DOHH2 (cell line): Measurements from ENCODE around the gene ALG12.
A peak's percentile ranks its signal among the peaks of the same experiment; 100 is the strongest.

Source experiments
- H3F3A ChIP-seq: fragments of 200-600 bp; sonication (generic), shearing (Covaris generic); 2 replicates; pipeline ENCODE4 v1.6.0; 2016; ENCODE audit warnings: antibody characterized with exemption, mild to moderate bottlenecking; ENCODE audit not compliant: control insufficient read depth, insufficient read depth
- H3K27ac ChIP-seq: fragments of 200-600 bp; sonication (generic); 2 replicates; pipeline ENCODE4 v1.5.1; 2014; ENCODE audit warnings: low read depth, mild to moderate bottlenecking, low read length, moderate library complexity
- H3K27me3 ChIP-seq: fragments of 200-600 bp; sonication (generic); 2 replicates; pipeline ENCODE4 v1.6.1; 2014; ENCODE audit warnings: mild to moderate bottlenecking, low read length, mixed read lengths; ENCODE audit not compliant: control insufficient read depth
- H3K36me3 ChIP-seq: fragments of 200-600 bp; sonication (generic); 2 replicates; pipeline ENCODE4 v1.6.1; 2014; ENCODE audit warnings: mild to moderate bottlenecking, low read length, moderate library complexity, mixed read lengths; ENCODE audit not compliant: control insufficient read depth
- H3K4me1 ChIP-seq: fragments of 200-600 bp; sonication (generic); 2 replicates; pipeline ENCODE4 v1.6.1; 2014; ENCODE audit warnings: mild to moderate bottlenecking, low read length, mixed read lengths; ENCODE audit not compliant: control insufficient read depth
- H3K4me2 ChIP-seq: fragments of 200-600 bp; sonication (generic); 2 replicates; pipeline ENCODE4 v1.6.0; 2014; ENCODE audit warnings: mild to moderate bottlenecking, low read length, moderate library complexity
- H3K4me3 ChIP-seq: fragments of 200-600 bp; sonication (generic); 2 replicates; pipeline ENCODE4 v1.5.1; 2014; ENCODE audit warnings: mild to moderate bottlenecking, low read length, mixed read lengths
- H3K79me2 ChIP-seq: fragments of 200-600 bp; sonication (generic); 2 replicates; pipeline ENCODE4 v1.6.1; 2014; ENCODE audit warnings: mild to moderate bottlenecking, low read length, mixed read lengths; ENCODE audit not compliant: control insufficient read depth
- H3K9me2 ChIP-seq: fragments of 200-600 bp; sonication (generic); replicated peaks from 2 replicates; pipeline ENCODE4 v1.6.1; 2014; ENCODE audit warnings: mild to moderate bottlenecking, low read length, mixed read lengths; ENCODE audit not compliant: control insufficient read depth
- H3K9me3 ChIP-seq: fragments of 200-600 bp; sonication (generic); 2 replicates; pipeline ENCODE4 v1.6.1; 2014; ENCODE audit warnings: antibody characterized with exemption, low read length, mixed read lengths; ENCODE audit not compliant: control insufficient read depth, insufficient read depth
- H4K20me1 ChIP-seq: fragments of 200-600 bp; sonication (generic); 2 replicates; pipeline ENCODE4 v1.6.0; 2014; ENCODE audit warnings: low read depth, mild to moderate bottlenecking, antibody characterized with exemption, low read length, moderate library complexity; ENCODE audit not compliant: control insufficient read depth, insufficient read depth
- CTCF ChIP-seq: fragments of 200-600 bp; sonication (generic); IDR thresholded peaks from one replicate; pipeline ENCODE4 v1.5.1; 2014; ENCODE audit warnings: antibody characterized with exemption, mild to moderate bottlenecking, low read depth, low read length; ENCODE audit not compliant: poor library complexity, severe bottlenecking
- EZH2phosphoT487 ChIP-seq: fragments of 200-600 bp; sonication (generic); IDR thresholded peaks from 2 replicates; pipeline ENCODE4 v1.6.1; 2017; ENCODE audit warnings: borderline replicate concordance, mild to moderate bottlenecking, antibody characterized with exemption, low read length, moderate library complexity, mixed read lengths

ALG12 gene

DNA sequence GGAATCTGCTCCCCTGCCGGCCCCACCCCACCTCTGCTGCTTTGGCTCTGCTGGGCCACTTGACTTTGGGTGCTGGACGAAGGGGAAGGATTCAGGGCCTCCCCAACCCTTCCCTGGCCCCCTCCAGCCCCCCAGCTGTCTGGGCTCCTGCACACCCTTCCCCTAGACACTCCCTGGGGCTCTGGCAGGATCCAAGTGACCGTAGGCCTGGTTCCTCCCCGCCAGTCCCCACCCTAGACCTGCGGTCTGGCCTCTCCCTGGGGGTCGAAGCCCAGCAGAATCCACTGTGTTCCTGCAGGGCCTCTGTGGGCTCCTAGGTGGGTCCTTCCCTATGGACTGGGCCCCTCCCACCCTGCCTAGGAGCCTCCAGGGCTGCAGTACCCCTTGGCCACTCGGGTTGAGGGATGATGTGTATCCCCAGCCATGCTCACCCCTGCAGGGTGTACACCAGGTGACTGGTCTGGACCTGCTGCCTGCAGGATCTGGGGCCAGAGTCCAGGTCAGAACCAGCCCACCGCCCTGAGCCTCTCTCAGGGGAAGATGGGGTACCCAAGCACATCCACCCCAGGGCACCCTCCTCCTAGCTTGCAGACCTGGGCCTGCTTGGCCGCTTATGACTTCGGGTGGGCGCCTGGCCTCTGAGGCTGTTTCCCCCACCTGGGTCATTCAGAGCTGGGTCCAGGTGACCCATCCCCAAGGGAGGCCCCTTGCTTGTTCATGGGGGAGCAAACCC lies 48.0 kb upstream of the ALG12 start:
- H3K9me3 ChIP-seq, result no peaks in the 10 kb centered on the region
- TF ChIP-seq CTCF, result no peak
- TF ChIP-seq EZH2phosphoT487, result no peak
- H3K4me2 ChIP-seq, result peak overlapping the region; percentile 11; the same call in 1 of the 2 replicates

GRCh38 chr22:49965091-49966040 lies 47.1 kb upstream of the ALG12 start:
- H3F3A ChIP-seq, result peaks cover 20% of the 10 kb centered on the region
- peak overlapping the region; percentile 11; the same call in 1 of the 2 replicates for H3K4me2 ChIP-seq
- peaks cover 40% of the 10 kb centered on the region for H3K36me3 ChIP-seq
- no peak overlapping the region; the same call in 1 of the 2 replicates for H3K27ac ChIP-seq
- peaks cover 41% of the 10 kb centered on the region for H3K79me2 ChIP-seq
- peaks cover 52% of the 10 kb centered on the region for H3K4me1 ChIP-seq
- no peak for TF ChIP-seq EZH2phosphoT487
- no peak for TF ChIP-seq CTCF
- no peak overlapping the region for H3K4me3 ChIP-seq
- H3K27me3 ChIP-seq, result no peaks in the 10 kb centered on the region
- H4K20me1 ChIP-seq, result peaks cover 21% of the 10 kb centered on the region
- H3K9me3 ChIP-seq, result no peaks in the 10 kb centered on the region
- no peaks in the 10 kb centered on the region for H3K9me2 ChIP-seq

More for the DNA sequence above, 48.0 kb upstream of the ALG12 start:
- H3F3A ChIP-seq, result peaks cover 23% of the 10 kb centered on the region
- H3K4me3 ChIP-seq, result no peak overlapping the region
- peaks cover 21% of the 10 kb centered on the region for H4K20me1 ChIP-seq
- H3K36me3 ChIP-seq, result peaks cover 37% of the 10 kb centered on the region
- peaks cover 36% of the 10 kb centered on the region for H3K79me2 ChIP-seq
- H3K4me1 ChIP-seq, result peaks cover 61% of the 10 kb centered on the region
- no peaks in the 10 kb centered on the region for H3K9me2 ChIP-seq
- H3K27ac ChIP-seq, result no peak overlapping the region; the same call in 1 of the 2 replicates
- H3K27me3 ChIP-seq, result no peaks in the 10 kb centered on the region

- H3K9me3 ChIP-seq, result no peaks in the 10 kb centered on the region
- H3K4me3 ChIP-seq, result no peak overlapping the region; the same call in 1 of the 2 replicates
- H3K4me2 ChIP-seq, result peak overlapping the region; percentile 94; the same call in 1 of the 2 replicates
- H3K79me2 ChIP-seq, result peaks cover 46% of the 10 kb centered on the region
- H3F3A ChIP-seq, result peaks cover 18% of the 10 kb centered on the region
- peaks cover 21% of the 10 kb centered on the region for H4K20me1 ChIP-seq
- H3K9me2 ChIP-seq, result no peaks in the 10 kb centered on the region
- peaks cover 51% of the 10 kb centered on the region for H3K4me1 ChIP-seq
- H3K27me3 ChIP-seq, result no peaks in the 10 kb centered on the region
- H3K36me3 ChIP-seq, result peaks cover 40% of the 10 kb centered on the region
- TF ChIP-seq EZH2phosphoT487 (no peak), CTCF (no peak)
- H3K27ac ChIP-seq, result no peak overlapping the region
These were observed 46.2 kb upstream of the ALG12 start for GRCh38 chr22:49964136-49965090.
